Measurements from ENCODE around the gene PTPRN2.

Gene PTPRN2

DNA sequence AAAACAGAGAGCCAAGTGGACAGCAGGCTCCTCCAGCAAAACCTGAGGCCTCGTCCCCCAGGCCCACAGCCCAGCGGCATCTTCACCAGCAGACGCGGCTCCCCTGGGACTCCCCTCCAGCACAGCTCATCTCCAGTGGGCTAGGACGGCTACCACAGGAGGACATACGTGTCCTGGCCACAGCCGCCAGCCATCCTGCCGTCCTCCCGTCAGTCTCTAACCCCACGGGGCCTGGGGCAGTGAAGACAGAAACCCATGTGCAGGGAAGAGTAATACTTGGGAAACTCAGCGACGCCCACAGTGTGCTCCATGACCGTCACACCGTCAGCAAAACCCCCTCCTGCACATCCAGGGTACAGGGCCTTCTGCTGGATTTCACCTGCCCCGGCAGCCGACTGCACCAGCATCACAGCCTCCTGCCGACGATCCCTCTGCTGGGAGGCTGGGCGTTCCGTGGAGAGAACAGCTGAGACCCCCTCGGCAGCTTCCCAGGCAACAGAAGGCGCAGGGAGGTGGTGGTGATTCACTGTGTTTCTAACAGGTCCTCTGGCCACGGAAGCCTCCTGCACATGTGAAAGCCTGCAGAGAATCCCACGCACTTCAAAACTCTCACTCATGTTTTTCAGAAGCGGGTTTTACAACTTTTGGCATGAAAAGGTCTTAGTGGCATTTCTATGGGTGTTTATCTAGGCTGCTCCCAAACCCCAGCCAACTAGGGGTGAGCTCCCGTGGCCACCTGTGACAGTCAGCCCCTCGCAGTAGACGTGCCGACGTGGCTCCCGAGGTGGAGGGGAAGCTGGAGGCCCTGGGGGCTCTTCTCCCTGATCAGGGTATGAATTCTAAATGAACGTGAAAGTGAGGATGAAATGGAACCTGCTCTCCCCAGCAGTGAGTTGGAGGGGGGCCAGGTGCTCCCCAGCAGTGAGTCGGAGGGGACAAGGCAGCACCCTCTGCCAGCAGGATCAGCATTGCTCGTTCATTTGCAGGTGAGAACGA is 513.5 kb downstream of the PTPRN2 start:
- H3K4me3 Mint-ChIP-seq = no peak overlapping the region
- H3K27me3 Mint-ChIP-seq = peaks cover 1% of the 10 kb centered on the region
- H3K4me1 Mint-ChIP-seq = no peaks in the 10 kb centered on the region
- H3K9me3 Mint-ChIP-seq = no peaks in the 10 kb centered on the region
- no peak overlapping the region for H3K27ac Mint-ChIP-seq
- H3K36me3 Mint-ChIP-seq = no peaks in the 10 kb centered on the region

DNA sequence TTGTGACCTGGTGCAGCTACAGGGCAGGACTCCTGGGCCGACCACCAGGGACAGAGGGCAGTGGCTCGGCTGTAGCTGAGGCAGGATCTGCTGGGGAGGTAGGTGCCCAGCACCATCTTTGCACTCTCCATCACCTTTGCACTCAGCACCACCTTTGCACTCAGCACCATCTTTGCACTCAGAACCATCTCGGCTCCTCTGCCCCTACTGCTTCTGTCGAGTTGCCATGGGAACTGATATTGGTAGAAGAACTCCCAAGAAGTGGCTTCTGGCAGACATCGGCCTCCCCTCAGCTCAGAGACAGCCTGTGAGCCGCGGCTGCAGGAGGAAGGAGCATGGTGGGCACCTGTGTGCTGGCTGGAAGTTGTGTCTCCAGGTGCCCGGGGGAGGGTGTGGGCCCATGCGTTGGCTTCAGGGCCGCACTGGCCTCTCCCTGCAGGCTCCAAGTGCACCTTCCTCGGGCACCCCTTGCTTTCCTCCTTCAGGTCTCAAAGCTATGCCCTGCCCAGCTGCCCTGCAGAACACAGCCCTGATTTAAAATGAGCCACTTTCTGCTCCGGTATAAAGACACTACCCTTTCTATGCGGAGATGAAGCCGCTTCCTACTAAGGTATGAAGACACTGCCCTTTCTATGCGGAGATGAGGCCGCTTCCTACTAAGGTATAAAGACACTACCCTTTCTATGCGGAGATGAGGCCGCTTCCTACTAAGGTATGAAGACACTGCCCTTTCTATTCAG is 514.5 kb downstream of the PTPRN2 start:
- no peak overlapping the region for H3K4me3 Mint-ChIP-seq
- H3K4me1 Mint-ChIP-seq = no peaks in the 10 kb centered on the region
- no peaks in the 10 kb centered on the region for H3K36me3 Mint-ChIP-seq
- H3K27me3 Mint-ChIP-seq = peaks cover 1% of the 10 kb centered on the region
- no peaks in the 10 kb centered on the region for H3K9me3 Mint-ChIP-seq
- H3K27ac Mint-ChIP-seq = no peak overlapping the region

DNA sequence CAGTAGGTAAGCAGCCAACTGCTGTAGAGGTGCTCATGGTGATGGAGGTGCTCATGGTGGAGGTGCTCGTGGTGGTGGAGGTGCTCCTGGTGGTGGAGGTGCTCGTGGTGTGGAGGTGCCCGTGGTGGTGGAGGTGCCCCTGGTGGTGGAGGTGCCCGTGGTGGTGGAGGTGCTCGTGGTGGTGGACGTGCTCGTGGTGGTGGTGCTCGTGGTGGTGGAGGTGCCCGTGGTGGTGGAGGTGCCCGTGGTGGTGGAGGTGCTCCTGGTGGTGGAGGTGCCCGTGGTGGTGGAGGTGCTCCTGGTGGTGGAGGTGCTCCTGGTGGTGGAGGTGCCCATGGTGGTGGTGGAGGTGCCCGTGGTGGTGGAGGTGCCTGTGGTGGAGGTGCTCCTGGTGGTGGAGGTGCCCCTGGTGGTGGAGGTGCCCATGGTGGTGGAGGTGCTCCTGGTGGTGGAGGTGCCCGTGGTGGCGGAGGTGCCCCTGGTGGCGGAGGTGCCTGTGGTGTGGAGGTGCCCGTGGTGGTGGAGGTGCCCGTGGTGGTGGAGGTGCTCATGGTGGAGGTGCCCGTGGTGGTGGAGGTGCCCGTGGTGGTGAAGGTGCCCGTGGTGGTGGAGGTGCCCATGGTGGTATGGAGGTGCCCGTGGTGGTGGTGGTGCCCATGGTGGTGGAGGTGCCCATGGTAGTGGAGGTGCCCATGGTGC is 517.3 kb downstream of the PTPRN2 start:
- H3K4me1 Mint-ChIP-seq = no peaks in the 10 kb centered on the region
- H3K9me3 Mint-ChIP-seq = no peaks in the 10 kb centered on the region
- no peaks in the 10 kb centered on the region for H3K36me3 Mint-ChIP-seq
- peaks cover 2% of the 10 kb centered on the region for H3K27me3 Mint-ChIP-seq
- H3K4me3 Mint-ChIP-seq = no peak overlapping the region
- H3K27ac Mint-ChIP-seq = no peak overlapping the region

DNA sequence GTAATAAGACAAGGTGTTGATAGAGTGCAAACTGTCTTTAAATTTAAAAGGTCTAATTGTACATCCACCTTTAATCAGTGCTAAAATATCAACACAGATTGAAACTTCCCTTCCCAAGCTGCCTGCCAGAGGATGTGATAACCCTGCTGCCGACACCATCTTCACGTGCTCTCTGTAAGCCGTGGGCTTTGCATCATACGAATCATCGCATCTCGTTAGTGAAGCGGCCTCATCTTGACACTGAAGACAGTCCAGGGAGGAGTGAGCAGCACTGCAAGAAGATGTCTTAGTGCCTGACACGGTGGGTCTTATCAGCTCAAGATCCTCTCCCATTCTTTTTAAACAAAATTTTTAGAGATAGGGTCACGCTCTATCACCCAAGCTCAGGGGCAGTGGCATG is 518.8 kb downstream of the PTPRN2 start:
- no peak overlapping the region for H3K4me3 Mint-ChIP-seq
- no peaks in the 10 kb centered on the region for H3K4me1 Mint-ChIP-seq
- H3K27me3 Mint-ChIP-seq = peaks cover 2% of the 10 kb centered on the region
- H3K27ac Mint-ChIP-seq = no peak overlapping the region
- no peaks in the 10 kb centered on the region for H3K36me3 Mint-ChIP-seq
- H3K9me3 Mint-ChIP-seq = no peaks in the 10 kb centered on the region

DNA sequence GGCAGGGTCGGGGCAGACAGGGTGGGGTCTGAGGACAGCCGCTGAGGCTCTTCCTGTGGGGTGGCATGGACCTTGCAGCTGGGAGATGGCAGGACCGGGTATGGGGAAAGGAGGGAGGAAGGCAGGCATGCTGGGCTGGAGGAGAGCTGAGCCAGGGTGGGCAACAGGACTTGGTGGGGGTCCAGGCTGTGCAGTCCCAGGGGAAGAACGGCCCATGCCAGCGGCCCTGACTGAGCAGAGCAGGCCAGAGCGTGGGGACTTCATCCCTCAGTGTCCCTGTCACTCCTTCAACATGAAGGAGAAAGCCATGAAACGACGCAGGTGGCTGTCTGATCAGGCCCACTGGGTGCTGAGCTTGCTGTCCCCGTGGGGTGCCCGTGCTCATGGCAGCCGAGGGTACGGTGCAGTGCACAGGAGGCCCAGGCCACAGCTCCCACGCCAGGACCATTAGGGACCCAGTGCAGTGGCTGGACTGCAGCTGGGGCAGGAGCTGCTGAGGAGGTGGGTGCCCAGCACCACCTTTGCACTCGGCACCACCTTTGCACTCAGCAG is 519.6 kb downstream of the PTPRN2 start:
- Mint-ChIP-seq H3K27me3 (peaks cover 4% of the 10 kb centered on the region), H3K9me3 (no peaks in the 10 kb centered on the region), H3K27ac (no peak overlapping the region), H3K4me3 (no peak overlapping the region), H3K4me1 (no peaks in the 10 kb centered on the region), H3K36me3 (no peaks in the 10 kb centered on the region)

DNA sequence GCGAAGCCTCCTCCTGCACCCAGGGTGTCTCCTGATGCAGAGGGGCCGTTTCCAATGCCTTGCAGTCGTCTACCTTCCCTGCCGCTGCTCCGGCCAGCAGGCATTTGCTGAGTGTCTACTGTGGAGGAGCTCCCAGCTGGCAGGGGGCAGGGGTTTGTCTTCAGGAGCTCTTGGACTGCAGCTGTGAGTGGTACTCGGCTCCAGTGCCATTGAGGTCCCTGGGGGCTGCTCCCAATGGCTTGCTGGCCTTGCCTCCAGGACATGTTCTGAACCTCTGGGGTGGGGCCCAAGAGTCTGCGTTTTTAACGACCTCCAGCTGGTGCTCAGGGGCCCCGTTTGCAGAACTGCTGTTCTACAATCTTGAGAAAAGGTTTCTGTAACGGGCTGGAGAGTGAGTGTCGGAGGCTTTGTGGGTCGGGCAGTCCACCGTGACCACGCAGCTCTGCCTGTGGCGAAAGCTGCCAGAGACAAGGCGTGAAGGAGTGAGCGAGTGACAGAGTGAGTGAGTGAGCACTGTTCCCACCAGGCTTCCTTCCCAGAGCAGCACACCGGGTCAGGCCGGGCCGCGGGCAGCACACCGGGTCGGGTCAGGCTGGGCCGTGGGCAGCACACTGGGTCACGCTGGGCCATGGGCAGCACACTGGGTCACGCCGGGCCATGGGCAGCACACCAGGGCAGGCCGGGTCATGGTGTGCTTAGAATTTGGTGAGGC is 520.2 kb downstream of the PTPRN2 start:
- Mint-ChIP-seq H3K4me3 (no peak overlapping the region), H3K36me3 (no peaks in the 10 kb centered on the region), H3K9me3 (no peaks in the 10 kb centered on the region), H3K4me1 (no peaks in the 10 kb centered on the region), H3K27ac (no peak overlapping the region), H3K27me3 (peaks cover 4% of the 10 kb centered on the region)

DNA sequence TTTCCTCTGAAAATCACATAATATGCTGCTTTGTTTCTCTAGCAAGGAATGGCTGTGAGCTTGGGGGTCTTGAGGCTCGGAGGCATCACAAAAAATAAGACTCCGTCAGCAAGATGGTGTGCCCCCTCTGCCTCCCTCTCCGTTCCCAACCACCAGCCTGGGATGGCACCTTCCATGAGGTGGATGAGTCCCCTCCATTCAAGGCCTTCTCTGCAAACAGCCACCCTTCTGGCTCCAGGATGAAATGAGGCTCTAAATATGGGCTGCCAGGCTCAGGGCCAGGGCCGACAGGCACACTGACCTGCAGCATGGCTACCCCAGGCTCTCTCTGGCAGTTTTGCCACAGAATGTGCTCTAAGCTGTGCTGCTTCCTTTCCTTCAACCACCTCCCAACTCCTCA is 521.5 kb downstream of the PTPRN2 start:
- Mint-ChIP-seq H3K4me1 (no peaks in the 10 kb centered on the region), H3K27me3 (peaks cover 4% of the 10 kb centered on the region), H3K36me3 (no peaks in the 10 kb centered on the region), H3K9me3 (no peaks in the 10 kb centered on the region), H3K27ac (no peak overlapping the region), H3K4me3 (no peak overlapping the region)

DNA sequence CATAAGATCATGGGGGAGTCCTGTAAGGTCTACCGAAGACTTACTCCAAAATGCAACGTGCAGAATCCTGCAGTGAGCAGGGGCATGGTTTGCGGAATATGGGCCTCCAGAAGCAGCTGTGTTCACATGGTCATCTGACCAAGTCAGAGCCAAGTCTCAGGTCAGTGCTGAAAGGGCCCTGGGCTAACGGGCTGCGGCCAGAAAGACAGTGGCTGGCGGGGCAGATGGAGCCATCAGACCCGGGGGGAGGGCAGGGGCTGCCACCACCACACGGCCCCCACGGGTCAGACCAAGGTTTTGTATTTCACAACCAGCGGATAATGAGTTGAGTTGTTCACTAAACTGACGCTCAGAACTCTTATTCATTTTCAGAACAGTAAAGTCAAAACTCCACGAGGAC is 522.3 kb downstream of the PTPRN2 start:
- Mint-ChIP-seq H3K27me3 (peaks cover 4% of the 10 kb centered on the region), H3K4me1 (no peaks in the 10 kb centered on the region), H3K4me3 (no peak overlapping the region), H3K9me3 (no peaks in the 10 kb centered on the region), H3K36me3 (no peaks in the 10 kb centered on the region), H3K27ac (no peak overlapping the region)

DNA sequence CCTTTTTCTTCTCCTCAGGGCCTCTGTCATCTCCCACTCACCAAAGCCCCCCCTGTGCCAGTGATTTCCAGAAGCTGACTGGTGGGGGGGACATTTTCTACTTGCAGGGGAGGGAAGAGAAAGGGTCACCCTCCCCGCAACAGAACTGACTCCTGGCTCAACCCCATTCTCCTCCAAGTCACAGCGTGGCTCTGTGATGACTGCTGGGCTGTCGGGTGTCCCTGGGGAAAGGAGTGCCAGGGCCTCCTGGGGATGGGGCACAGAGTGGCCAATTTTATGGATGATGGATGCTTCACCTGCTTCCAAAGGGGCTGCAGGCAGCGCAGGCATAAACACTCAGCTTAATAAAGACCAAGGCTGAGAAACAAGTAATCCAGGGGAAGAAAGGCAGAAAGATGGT is 523.0 kb downstream of the PTPRN2 start:
- Mint-ChIP-seq H3K27ac (no peak overlapping the region), H3K4me1 (no peaks in the 10 kb centered on the region), H3K9me3 (no peaks in the 10 kb centered on the region), H3K36me3 (no peaks in the 10 kb centered on the region), H3K4me3 (no peak overlapping the region), H3K27me3 (peaks cover 4% of the 10 kb centered on the region)

DNA sequence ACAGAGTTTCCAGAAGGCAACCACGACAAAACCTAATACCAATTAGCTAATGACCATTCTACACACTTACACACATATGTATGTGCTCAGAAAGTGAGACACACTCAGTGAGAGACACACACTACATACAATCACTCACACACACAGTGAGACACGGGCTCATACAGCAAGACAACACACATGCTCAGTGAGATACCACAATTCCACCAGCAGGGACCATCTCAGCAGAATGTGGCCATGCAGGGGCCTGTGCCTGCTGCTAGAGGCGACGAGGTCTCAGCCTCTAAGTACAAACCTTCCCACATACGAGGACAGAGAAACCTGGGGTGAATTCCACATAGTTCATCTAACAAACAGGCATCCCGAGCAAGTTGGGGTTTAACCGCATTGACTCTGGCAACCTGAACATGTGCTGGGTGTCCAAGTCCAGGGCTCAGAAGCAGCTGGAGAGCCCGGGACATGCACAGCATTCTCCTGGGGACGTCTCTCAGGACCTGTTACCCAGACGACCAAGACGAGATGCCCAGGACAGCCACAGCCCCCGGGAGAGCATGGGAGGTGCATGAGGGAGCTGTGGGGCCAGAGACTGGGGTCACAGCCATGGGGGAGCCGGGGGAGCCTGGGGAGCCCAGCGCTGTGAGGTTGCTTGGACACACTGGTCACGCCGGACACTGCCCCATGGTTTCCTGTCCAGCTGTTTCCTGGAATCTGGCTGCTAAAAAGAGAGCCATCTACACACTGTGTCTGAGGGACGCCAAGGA is 523.6 kb downstream of the PTPRN2 start:
- Mint-ChIP-seq H3K27ac (no peak overlapping the region), H3K27me3 (peaks cover 4% of the 10 kb centered on the region), H3K36me3 (no peaks in the 10 kb centered on the region), H3K9me3 (no peaks in the 10 kb centered on the region), H3K4me3 (no peak overlapping the region), H3K4me1 (no peaks in the 10 kb centered on the region)

DNA sequence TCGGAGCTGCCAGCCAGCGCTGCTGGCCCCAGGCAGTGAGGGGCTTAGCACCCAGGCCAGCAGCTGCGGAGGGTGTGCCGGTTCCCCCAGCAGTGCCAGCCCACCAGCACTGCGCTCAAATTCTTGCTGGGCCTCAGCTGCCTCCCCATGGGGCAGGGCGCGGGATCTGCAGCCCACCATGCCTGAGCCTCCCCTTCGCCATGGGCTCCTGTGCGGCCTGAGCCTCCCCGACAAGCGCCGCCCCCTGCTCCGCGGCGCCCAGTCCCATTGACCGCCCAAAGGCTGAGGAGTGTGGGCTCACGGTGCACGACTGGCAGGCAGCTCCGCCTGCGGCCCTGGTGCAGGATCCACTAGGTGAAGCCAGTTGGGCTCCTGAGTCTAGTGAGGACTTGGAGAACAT is 525.0 kb downstream of the PTPRN2 start:
- Mint-ChIP-seq H3K4me1 (no peaks in the 10 kb centered on the region), H3K4me3 (no peak overlapping the region), H3K36me3 (no peaks in the 10 kb centered on the region), H3K27ac (no peak overlapping the region), H3K9me3 (no peaks in the 10 kb centered on the region), H3K27me3 (peaks cover 4% of the 10 kb centered on the region)

DNA sequence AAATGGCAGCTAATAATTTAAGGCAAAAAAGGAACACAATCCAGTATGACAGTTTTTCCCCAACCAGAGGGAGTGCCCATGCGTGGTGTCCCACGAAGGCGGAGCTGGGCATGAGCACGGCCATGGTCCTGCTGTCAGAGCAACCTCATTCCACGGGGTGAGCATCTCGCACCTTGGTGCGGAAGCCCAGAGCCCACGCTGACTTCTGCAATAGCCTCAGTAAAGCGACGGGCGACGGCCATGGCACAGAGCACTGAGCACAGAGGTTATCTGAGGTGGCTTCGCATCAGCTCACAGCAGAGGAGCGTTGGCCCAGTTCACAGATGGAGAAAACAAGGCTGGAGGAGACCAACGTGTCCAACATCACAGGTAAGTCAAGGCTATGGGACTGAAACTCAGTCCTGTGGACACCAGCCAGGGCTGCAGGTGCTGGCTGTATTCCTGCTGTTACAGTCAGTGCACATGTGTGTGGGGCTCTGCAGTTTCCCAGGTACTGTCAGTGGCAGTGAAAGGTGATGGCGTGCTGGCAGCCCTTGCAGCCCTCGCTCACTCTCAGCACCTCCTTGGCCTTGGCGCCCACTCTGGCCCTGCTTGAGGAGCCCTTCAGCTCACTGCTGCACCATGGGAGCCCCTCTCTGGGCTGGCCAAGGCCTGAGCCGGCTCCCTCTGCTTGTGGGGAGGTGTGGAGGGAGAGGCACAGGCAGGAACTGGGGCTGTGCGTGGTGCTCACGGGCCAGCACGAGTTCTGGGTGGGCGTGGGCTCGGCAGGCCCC is 525.6 kb downstream of the PTPRN2 start:
- Mint-ChIP-seq H3K9me3 (no peaks in the 10 kb centered on the region), H3K27ac (no peak overlapping the region), H3K36me3 (no peaks in the 10 kb centered on the region), H3K4me1 (no peaks in the 10 kb centered on the region), H3K27me3 (peaks cover 2% of the 10 kb centered on the region), H3K4me3 (no peak overlapping the region)

DNA sequence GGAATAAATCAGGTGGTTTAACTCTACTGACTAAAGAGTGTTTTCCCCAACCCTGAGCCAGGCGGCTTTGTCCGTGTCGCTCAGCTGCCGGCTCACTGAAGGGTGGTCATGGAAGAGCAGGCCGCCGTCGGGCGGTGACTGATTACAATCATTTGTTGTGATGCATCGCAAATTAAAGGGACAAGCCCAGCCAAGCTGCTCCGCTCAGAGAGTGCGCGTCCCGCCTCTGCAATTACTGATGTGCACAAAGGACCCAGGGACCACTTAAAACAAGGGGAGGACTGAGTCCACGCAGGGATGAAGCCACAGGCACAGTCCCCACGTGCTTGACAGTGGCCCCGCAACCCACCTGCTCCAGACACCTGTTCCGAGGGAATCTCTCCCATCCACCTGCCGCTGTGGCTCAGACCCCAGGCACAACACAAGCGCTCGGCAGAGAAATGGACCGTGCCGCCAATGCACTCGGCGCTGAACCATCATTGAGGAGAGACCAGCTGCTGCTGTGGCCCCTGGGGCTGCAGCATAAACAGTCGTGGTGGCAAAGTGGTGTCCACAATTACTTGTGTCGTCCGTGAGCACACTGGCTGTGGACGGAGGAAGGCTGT is 526.5 kb downstream of the PTPRN2 start:
- Mint-ChIP-seq H3K27ac (no peak overlapping the region), H3K4me3 (no peak overlapping the region), H3K4me1 (no peaks in the 10 kb centered on the region), H3K27me3 (peaks cover 2% of the 10 kb centered on the region), H3K9me3 (no peaks in the 10 kb centered on the region), H3K36me3 (no peaks in the 10 kb centered on the region)
